ENCODE data around the gene PPP6C.
A peak's percentile ranks its signal among the peaks of the same experiment; 100 is the strongest.

Gene PPP6C

DNA sequence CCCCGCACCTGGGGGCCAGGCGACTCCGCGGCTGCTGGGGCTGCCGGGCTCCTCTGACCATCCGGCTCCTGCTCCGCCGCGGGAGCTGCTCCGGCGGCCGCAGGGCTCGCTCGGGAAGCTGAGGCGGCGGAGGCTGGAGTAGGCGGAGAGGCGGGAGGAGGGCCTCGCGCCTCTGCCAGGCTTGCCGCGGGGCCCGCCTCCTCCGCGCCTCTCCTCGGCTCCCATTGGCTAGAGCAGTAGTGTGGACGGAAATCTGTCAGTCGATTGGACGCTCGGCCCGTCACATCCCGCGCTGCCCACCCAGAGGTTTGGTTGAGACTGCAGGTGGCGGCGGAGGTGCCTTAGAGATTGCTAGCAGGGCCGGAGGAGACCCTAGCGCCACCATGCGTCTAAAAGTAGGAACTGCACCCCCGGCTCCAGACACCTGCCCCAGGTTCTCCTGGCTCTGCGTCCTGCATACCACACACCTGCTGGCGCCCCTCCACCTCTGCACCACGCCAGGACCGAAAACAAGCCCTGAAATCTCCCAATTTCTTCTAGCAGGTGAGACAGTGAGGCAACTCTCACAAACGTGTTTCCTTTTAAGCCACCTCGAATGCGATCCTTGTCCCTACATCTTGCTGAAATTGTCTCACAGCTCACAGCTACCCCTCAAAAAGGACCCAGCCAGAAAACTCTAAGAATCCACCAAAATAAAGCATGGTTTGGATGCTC lies 46.1 kb downstream of the PPP6C start, which contains the start of gene SCAI:
SCAI (minus strand) TSS at position 152 of the 714 bp plus-strand sequence; CDS start at position 61, 91 bp downstream.
- DNase-seq (ENCODE audit: low read depth, low spot score) = peak; percentile 98
- peak within 1 kb of the TSS; percentile 81 for H3K4me3 ChIP-seq (ENCODE audit: insufficient read length, low read depth)
- H3K27me3 ChIP-seq (ENCODE audit: insufficient read depth, insufficient read length) = no peaks in the 10 kb centered on the region
- no peaks in the 10 kb centered on the region for H3K4me1 ChIP-seq (ENCODE audit: insufficient read depth, insufficient read length)
- H3K9me3 ChIP-seq (ENCODE audit: insufficient read depth, low read length) = no peaks in the 10 kb centered on the region
- peaks cover 9% of the 10 kb centered on the region for H3K36me3 ChIP-seq (ENCODE audit: insufficient read depth, insufficient read length, low read length)
- H3K9ac ChIP-seq (ENCODE audit: insufficient read length, low read depth) = peak within 1 kb of the TSS; percentile 87
- TF ChIP-seq ZNF274 (IDR thresholded peaks at IDR 0.05; ENCODE audit: low read depth, low read length) (no peak), YY1 (IDR thresholded peaks at IDR 0.05; ENCODE audit: insufficient read depth, insufficient read length) (no peak), SUZ12 (IDR thresholded peaks at IDR 0.05; ENCODE audit: extremely low read depth, insufficient read depth, insufficient read length) (no peak)

GRCh38 chr9:125142560-125143376 lies 46.8 kb downstream of the PPP6C start:
- no peak for TF ChIP-seq ZNF274 (IDR thresholded peaks at IDR 0.05; ENCODE audit: low read depth, low read length)
- no peak for TF ChIP-seq YY1 (IDR thresholded peaks at IDR 0.05; ENCODE audit: insufficient read depth, insufficient read length)
- TF ChIP-seq SUZ12 (IDR thresholded peaks at IDR 0.05; ENCODE audit: extremely low read depth, insufficient read depth, insufficient read length) = no peak
- Histone ChIP-seq H3K9ac (ENCODE audit: insufficient read length, low read depth) (peak overlapping the region; percentile 87), H3K9me3 (ENCODE audit: insufficient read depth, low read length) (no peaks in the 10 kb centered on the region), H3K4me1 (ENCODE audit: insufficient read depth, insufficient read length) (no peaks in the 10 kb centered on the region), H3K4me3 (ENCODE audit: insufficient read length, low read depth) (peak overlapping the region; percentile 81), H3K36me3 (ENCODE audit: insufficient read depth, insufficient read length, low read length) (peaks cover 9% of the 10 kb centered on the region), H3K27me3 (ENCODE audit: insufficient read depth, insufficient read length) (no peaks in the 10 kb centered on the region)
- peak; percentile 16 for DNase-seq (ENCODE audit: low read depth, low spot score)

GRCh38 chr9:125141751-125142150 lies 47.9 kb downstream of the PPP6C start:
- Histone ChIP-seq H3K9me3 (ENCODE audit: insufficient read depth, low read length) (no peaks in the 10 kb centered on the region), H3K9ac (ENCODE audit: insufficient read length, low read depth) (no peak overlapping the region), H3K36me3 (ENCODE audit: insufficient read depth, insufficient read length, low read length) (peaks cover 9% of the 10 kb centered on the region), H3K4me1 (ENCODE audit: insufficient read depth, insufficient read length) (no peaks in the 10 kb centered on the region), H3K27me3 (ENCODE audit: insufficient read depth, insufficient read length) (no peaks in the 10 kb centered on the region), H3K4me3 (ENCODE audit: insufficient read length, low read depth) (no peak overlapping the region)
- DNase-seq (ENCODE audit: low read depth, low spot score) = no peak
- no peak for TF ChIP-seq SUZ12 (IDR thresholded peaks at IDR 0.05; ENCODE audit: extremely low read depth, insufficient read depth, insufficient read length)
- no peak for TF ChIP-seq YY1 (IDR thresholded peaks at IDR 0.05; ENCODE audit: insufficient read depth, insufficient read length)
- no peak for TF ChIP-seq ZNF274 (IDR thresholded peaks at IDR 0.05; ENCODE audit: low read depth, low read length)

DNA sequence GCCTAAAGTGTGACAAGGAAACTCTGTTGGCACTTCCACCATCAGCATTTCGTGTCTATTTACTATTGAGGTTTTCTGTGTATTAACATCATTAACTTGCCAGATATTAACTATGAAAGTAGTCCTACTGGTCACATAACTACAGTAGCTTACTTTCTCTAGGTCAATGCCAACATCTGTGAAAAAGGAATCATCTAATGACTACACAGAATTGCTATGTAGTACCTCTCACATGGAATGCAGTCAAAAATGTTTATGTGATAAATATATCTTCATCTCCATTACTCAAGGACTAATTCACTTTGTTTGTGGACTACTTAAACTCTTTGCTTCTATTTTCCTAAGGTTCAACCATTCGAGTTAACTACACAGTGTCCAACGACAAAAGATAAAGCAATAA lies 48.4 kb downstream of the PPP6C start:
- Histone ChIP-seq H3K27me3 (ENCODE audit: insufficient read depth, insufficient read length) (no peaks in the 10 kb centered on the region), H3K9me3 (ENCODE audit: insufficient read depth, low read length) (no peaks in the 10 kb centered on the region), H3K9ac (ENCODE audit: insufficient read length, low read depth) (no peak overlapping the region), H3K4me1 (ENCODE audit: insufficient read depth, insufficient read length) (no peaks in the 10 kb centered on the region), H3K4me3 (ENCODE audit: insufficient read length, low read depth) (no peak overlapping the region), H3K36me3 (ENCODE audit: insufficient read depth, insufficient read length, low read length) (peaks cover 9% of the 10 kb centered on the region)
- no peak for DNase-seq (ENCODE audit: low read depth, low spot score)
- no peak for TF ChIP-seq YY1 (IDR thresholded peaks at IDR 0.05; ENCODE audit: insufficient read depth, insufficient read length)
- no peak for TF ChIP-seq ZNF274 (IDR thresholded peaks at IDR 0.05; ENCODE audit: low read depth, low read length)
- TF ChIP-seq SUZ12 (IDR thresholded peaks at IDR 0.05; ENCODE audit: extremely low read depth, insufficient read depth, insufficient read length) = no peak

GRCh38 chr9:125140576-125140975 lies 49.0 kb downstream of the PPP6C start:
- no peak overlapping the region for H3K4me3 ChIP-seq (ENCODE audit: insufficient read length, low read depth)
- TF ChIP-seq YY1 (IDR thresholded peaks at IDR 0.05; ENCODE audit: insufficient read depth, insufficient read length) = no peak
- TF ChIP-seq SUZ12 (IDR thresholded peaks at IDR 0.05; ENCODE audit: extremely low read depth, insufficient read depth, insufficient read length) = no peak
- TF ChIP-seq ZNF274 (IDR thresholded peaks at IDR 0.05; ENCODE audit: low read depth, low read length) = no peak
- H3K9me3 ChIP-seq (ENCODE audit: insufficient read depth, low read length) = no peaks in the 10 kb centered on the region
- H3K36me3 ChIP-seq (ENCODE audit: insufficient read depth, insufficient read length, low read length) = peaks cover 9% of the 10 kb centered on the region
- H3K27me3 ChIP-seq (ENCODE audit: insufficient read depth, insufficient read length) = no peaks in the 10 kb centered on the region
- no peaks in the 10 kb centered on the region for H3K4me1 ChIP-seq (ENCODE audit: insufficient read depth, insufficient read length)
- no peak for DNase-seq (ENCODE audit: low read depth, low spot score)
- no peak overlapping the region for H3K9ac ChIP-seq (ENCODE audit: insufficient read length, low read depth)

- H3K27me3 ChIP-seq (ENCODE audit: insufficient read depth, insufficient read length) = no peaks in the 10 kb centered on the region
- H3K9me3 ChIP-seq (ENCODE audit: insufficient read depth, low read length) = no peaks in the 10 kb centered on the region
- no peak overlapping the region for H3K9ac ChIP-seq (ENCODE audit: insufficient read length, low read depth)
- no peaks in the 10 kb centered on the region for H3K4me1 ChIP-seq (ENCODE audit: insufficient read depth, insufficient read length)
- TF ChIP-seq SUZ12 (IDR thresholded peaks at IDR 0.05; ENCODE audit: extremely low read depth, insufficient read depth, insufficient read length) (no peak), YY1 (IDR thresholded peaks at IDR 0.05; ENCODE audit: insufficient read depth, insufficient read length) (no peak), ZNF274 (IDR thresholded peaks at IDR 0.05; ENCODE audit: low read depth, low read length) (no peak)
- no peak for DNase-seq (ENCODE audit: low read depth, low spot score)
- H3K4me3 ChIP-seq (ENCODE audit: insufficient read length, low read depth) = no peak overlapping the region
- H3K36me3 ChIP-seq (ENCODE audit: insufficient read depth, insufficient read length, low read length) = peaks cover 11% of the 10 kb centered on the region
These were observed 52.4 kb downstream of the PPP6C start for GRCh38 chr9:125137200-125137599.

DNA sequence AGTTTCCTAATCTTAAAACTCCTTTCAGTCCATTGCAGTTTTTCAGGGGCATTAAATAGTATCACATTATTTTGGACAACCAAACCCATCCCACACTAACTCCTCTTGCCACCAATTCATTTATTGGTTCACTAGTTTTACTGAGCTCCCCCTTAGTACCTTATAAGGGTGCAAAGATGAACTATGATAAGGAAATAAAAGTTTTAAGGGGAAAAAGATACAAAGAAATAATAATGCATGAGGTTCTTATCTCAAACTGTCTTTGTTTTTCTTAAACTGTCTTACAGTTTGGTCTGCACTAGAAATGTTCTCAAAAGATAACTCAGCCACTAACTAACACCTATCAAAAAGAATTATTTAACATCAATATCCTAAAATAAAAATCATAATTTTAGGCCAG lies 54.6 kb downstream of the PPP6C start:
- H3K36me3 ChIP-seq (ENCODE audit: insufficient read depth, insufficient read length, low read length) = peaks cover 6% of the 10 kb centered on the region
- no peak for TF ChIP-seq YY1 (IDR thresholded peaks at IDR 0.05; ENCODE audit: insufficient read depth, insufficient read length)
- no peak for TF ChIP-seq SUZ12 (IDR thresholded peaks at IDR 0.05; ENCODE audit: extremely low read depth, insufficient read depth, insufficient read length)
- no peak for TF ChIP-seq ZNF274 (IDR thresholded peaks at IDR 0.05; ENCODE audit: low read depth, low read length)
- H3K9ac ChIP-seq (ENCODE audit: insufficient read length, low read depth) = no peak overlapping the region
- no peaks in the 10 kb centered on the region for H3K4me1 ChIP-seq (ENCODE audit: insufficient read depth, insufficient read length)
- no peaks in the 10 kb centered on the region for H3K9me3 ChIP-seq (ENCODE audit: insufficient read depth, low read length)
- no peaks in the 10 kb centered on the region for H3K27me3 ChIP-seq (ENCODE audit: insufficient read depth, insufficient read length)
- DNase-seq (ENCODE audit: low read depth, low spot score) = no peak
- no peak overlapping the region for H3K4me3 ChIP-seq (ENCODE audit: insufficient read length, low read depth)

Measured in NT2/D1 (cell line).